Midbrain (tissue), 1 donor: ENCODE measurements around the gene CPAMD8.
"Not testable (repeated sequence)": the region's sequence is repeated elsewhere in the genome, so short reads cannot be mapped to it uniquely, and the experiment has no call there.

Experiments
- DNase-seq: peaks from one replicate; lab custom pipeline; 2025; lab: John Stamatoyannopoulos, UW

Gene CPAMD8

DNA sequence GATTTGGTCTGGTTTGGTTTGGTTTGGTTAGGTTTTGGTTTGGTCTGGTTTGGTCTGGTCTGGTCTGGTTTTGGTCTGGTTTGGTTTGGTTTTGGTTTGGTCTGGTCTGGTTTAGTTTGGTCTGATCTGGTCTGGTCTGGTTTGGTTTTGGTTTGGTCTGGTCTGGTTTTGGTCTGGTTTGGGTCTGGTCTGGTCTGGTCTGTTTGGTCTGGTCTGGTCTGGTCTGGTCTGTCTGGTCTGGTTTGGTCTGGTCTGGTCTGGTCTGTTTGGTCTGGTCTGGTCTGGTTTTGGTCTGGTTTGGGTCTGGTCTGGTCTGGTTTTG is 151.7 kb downstream of the CPAMD8 start:
- not testable (repeated sequence) for DNase-seq

DNA sequence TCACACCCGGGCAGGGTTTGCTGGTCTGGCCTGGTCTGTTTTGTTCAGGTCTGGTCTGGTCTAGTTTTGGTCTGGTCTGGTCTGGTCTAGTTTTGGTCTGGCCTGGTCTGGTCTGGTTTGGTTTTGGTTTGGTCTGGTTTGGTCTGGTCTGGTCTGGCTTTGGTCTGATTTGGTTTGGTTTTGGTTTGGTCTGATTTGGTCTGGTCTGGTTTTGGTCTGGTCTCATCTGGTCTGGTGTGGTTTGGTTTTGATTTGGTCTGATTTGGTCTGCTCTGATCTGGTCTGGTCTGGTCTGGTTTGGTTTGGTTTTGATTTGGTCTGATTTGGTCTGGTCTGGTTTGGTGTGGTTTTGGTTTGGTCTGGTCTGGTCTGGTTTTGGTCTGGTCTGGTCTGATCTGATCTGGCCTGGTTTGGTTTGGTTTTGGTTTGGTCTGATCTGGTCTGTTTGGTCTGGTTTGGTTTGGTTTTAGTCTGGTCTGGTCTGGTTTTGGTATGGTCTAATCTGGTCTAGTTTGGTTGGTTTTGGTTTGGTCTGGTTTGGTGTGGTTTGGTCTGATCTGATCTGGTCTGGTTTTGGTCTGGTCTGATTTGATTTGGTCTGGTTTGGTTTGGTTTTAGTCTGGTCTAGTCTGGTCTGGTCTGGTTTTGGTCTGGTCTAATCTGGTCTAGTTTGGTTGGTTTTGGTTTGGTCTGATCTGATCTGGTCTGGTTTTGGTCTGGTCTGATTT is 152.2 kb downstream of the CPAMD8 start:
- DNase-seq = no peak

DNA sequence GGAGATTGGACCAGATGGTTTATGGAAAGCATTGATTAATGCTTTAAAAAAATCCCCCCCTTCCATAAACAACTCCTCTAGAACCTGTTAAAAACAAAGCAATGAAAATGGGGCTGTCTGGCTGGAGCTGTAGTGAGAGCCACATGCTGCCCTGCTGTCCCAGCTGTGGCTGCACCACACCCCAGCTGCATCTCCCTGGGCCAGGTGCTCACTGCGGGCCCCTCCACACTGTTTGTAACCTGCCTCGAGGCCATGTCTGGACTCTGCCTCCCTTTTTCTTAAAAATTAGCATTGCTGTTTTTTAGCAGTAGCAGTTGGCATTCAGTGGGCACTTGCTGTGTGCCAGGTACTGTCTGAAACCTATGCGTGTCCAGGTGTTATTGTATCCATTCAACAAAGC is 153.0 kb downstream of the CPAMD8 start:
- no peak for DNase-seq

DNA sequence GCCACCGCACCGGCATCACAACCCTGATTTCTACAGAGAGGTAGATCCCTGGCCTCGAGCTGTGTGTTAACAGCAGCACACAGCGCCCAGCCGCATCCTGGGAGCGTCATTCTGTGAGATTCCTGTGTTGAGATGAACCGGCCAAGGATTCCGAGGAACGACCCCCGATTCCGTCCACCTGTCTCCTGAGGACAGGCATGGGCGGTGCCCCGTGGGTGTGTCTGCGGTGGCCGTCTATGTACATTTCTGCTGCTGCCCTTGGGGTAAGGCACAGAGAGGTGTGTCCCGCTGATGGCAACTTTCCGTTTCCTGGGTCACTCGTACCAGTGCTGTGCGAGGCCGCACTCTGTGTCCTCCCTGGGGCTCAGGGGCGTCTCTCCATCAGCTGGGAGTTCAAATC is 153.9 kb downstream of the CPAMD8 start:
- no peak for DNase-seq

DNA sequence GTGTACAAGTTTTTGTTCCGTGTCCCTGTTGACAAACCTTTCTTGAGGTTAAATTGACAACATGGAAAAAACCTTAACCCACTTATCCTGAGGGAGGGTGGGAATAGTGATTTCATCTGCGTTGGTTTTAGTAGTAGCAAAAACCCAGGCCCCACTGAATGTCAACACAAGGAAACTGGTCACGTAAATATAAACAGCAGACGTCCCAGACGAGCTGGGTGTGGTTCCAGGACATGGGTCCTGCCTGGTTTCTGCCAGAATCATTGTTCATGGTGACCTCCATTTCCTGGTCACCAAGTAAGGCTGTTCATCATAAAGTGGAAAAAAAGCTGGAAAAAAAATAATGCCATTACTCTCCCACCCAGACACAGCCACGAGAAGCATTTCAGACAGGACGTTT is 154.7 kb downstream of the CPAMD8 start:
- DNase-seq = no peak

DNA sequence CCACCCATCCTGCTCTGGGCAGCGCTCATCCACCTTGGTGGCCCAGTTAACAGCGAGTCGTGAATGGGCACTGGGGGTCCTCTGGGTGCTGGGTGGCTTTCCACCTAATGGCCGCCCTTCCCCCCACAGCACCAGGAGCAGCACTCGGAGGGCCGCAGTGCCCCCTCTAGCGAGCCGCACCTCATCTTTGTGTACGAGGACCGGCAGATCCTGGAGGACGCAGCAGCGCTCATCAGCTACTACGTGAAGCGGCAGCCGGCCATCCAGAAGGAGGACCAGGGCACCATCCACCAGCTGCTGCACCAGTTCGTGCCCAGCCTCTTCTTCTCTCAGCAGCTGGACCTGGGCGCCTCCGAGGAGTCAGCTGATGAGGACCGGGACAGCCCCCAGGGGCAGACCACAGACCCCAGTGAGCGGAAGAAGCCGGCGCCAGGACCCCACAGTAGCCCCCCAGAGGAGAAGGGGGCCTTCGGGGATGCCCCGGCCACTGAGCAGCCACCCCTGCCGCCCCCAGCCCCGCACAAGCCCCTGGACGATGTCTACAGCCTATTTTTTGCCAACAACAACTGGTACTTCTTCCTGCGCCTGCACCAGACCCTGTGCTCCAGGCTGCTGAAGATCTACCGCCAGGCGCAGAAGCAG is 157.2 kb downstream of the CPAMD8 start:
- DNase-seq = no peak

DNA sequence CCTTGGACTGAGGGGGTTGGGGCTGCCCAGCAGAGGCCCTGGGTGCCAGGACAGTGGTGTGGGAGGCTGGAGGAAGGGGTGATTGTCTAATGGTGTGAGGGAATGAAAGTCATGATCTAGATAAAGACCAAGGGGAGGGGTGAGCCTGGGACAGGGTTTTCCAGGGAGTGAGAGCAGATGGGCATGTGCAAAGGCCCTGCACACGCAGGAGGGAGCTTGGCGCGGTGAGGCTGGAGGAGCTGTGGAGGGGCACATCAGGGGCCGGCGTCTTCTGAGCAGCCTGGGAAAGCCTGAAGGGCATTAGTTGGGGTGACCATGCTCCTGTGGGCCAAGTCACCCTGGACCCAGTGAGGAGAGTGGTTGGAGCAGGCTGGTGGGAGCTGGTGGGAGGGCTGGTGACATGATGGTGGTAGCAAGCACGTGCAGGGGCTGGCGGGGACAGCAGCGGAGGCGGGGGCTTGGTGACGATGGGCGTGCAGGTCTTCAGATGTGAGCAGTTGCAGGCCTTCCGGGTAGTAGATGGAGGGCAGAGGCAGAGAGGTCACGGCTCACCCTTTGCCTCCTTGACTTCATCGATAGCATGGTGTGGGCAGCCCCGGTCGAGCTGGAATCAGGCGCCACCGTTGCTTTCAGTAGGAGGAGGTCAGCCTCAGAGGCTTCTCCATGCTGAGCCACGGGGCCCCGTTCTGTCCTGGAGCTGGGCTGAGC is 158.0 kb downstream of the CPAMD8 start:
- no peak for DNase-seq

DNA sequence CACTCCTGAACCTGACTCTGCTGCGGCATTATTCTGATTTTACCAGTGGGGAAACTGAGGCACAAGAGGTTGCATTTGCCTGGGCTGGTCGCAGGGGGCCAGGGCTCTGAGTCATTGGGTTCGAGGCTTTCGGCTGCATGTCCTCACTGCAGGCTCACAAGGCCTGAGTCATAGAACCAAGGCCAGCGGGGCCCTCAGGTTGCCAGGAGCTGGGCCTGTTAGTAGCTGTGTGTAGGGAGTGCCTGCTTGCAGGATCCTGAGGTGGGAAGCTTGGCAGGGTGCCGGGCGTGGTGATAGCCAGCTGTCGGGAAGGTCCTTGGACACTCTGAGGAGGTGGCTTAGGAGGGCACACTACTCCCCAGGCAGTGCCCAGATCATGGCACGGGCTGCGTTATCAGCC is 159.4 kb downstream of the CPAMD8 start:
- no peak for DNase-seq

DNA sequence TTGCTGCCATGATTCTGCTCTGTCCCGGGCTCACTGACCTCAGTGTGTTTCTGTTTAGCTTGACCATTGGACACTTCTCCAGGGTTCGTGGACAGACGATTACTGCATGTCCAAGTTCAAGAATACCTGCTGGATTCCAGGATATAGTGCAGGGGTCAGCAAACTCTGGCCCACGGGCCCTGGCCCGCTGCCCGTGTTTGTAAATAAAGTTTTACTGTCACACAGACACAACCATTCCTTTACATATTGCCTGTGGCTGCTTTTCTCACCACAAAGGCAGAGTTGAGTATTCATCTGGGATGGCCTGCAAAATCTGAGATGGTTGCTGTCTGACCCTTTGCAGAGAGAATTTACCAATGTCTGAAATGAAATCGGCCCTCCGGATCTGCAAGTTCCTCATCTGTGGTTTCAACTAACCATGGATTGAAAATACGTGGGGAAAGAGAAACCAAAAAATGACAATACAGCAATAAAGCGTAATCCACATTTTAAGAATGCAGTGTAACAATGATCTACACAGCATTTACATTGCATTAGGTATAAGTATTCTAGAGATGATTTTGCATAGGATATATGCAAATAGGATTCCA is 163.7 kb downstream of the CPAMD8 start:
- no peak for DNase-seq

DNA sequence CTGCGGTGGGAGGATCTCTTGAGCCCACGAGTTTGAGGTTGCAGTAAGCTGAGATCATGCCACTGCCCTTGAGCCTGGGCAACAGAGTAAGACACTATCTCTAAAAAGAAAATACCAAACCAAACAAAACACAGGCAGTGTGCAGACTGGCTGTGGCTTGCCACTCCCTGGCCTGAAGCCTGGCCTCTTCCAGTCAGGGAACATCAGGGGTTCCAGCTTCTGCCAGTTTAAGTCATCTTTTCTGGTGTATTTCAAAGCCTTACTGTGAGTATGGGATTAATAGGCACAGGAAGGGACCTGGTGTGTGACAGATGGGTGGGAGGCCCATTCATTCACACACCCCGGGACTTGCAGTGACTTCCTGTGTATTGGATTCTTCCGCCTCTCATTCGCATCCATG is 164.8 kb downstream of the CPAMD8 start:
- no peak for DNase-seq

DNA sequence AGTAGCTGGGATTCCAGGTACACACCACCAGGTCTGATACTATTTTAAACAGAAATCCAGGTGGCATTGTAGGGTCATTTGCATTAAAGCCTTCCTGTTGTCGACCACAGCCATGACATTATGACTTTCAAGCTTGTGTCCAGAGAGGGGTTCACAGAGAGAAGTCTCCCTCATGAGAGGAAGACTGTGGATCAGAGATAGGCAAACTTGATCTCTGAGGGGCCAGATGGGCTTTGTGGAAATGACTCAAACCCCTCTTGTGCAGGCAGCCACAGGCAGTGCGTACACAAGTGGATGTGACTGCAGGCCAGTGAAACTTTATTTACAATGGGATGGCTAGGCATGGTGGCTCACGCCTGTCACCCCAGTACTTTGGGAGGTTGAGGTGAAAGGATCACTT is 165.6 kb downstream of the CPAMD8 start:
- no peak for DNase-seq

DNA sequence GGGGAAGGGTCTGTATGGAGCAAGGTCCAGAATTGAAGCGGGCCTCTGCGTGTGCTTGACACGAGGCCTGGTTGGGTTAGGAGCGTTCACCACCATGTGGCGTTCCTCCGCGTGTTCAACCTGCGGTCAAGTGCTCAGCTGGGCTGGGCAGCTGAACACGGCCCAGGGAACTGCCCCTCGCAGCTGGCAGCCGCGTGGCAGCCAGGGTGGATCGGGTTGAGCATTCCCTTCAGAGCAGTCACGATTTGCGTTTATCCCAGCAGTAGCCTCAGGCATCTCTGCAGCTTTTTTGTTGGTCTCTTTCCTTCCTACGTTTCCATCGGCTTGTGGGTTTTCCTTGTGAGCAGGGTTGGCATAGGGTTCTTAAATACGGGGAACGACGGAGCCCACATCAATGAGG is 166.5 kb downstream of the CPAMD8 start:
- no peak for DNase-seq

DNA sequence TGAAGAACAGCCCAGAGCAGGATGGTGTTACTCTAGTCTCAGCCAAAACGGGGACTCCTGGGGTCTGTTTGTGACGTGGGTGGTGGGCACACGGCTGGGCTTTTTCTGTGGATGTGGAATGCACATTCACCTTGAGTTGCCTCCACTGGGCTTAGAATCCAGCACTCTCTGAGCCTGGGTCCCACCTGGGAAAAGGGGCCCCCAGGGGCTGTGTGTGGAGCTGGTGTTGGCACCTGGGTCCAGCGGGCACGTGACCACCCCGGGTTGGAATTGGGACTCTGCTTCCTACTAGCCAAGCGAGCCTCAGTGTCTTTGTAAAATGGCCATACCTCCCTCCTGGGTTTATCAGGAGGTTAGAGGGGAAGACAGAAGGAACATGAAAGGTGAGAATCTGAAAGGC is 167.0 kb downstream of the CPAMD8 start:
- no peak for DNase-seq

DNA sequence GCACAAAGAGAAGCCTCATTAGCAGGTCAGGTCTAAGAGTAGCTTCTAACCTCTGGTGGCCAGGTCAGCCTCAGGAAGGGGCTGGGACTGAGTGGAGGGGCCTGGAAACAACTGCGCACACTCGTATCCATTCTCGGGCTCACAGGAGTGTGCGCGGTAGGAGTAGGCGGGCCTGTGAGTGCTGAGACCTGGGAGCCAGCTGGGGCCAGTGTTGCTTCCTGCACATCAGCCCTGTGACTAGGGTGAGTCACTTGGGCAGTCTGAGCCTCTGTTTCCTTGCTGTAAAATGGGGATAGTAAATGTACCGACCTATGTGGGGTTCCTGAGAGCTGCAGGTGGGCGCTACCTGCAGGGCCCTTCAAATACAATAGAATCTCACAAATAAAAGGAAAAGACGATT is 170.5 kb downstream of the CPAMD8 start:
- no peak for DNase-seq

DNA sequence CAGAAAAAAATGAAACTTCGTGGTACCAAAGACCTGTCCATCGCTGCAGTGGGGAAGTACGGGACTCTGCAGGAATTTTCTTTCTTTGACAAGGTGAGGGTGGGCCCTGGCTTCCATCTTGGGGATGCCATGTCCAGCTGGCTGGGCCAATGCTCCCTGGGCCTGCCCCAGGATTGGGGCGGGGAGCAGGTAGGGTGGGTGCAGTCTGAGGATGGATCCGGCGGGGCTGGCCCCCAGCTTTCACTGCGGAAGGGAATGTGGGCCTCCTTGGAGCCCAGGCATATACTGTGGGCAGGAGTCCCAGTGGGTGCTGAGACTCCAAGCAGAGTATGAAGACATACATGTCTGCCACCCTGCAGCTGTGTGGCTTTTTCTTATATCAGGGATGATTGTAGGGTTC is 173.5 kb downstream of the CPAMD8 start:
- DNase-seq = no peak

DNA sequence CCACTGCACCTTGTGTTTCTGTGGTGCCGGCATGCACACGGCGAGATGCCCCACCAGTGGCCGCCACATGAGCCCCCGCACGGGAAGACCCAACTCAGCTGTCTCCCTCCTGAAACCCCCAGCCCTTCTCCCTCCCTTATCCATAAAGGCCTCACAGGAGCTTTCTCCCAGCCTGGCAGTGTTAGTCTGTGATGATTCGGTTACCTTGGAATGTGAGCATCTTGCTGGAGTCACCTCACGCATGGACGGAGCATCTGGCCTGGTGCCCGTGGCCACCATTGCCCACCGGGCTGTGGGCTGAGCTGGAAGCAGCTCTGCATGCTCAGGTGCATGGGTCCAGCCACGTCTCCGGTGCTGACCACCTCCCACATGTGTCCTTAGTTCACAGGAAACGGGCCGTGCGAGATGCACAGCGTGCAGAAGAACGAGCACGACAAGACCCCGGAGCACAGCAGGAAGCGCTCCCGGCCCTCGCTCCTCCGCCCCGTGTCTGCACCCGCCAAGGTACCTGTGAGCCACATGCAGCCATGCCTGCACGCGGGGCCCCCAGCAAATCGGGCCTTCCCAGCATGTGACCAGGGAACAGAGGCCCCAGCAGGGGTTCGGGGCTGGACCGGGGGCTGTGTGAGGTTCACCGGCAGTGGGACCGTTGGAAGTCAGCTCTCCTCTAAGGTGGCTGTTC is 175.4 kb downstream of the CPAMD8 start:
- DNase-seq = no peak

DNA sequence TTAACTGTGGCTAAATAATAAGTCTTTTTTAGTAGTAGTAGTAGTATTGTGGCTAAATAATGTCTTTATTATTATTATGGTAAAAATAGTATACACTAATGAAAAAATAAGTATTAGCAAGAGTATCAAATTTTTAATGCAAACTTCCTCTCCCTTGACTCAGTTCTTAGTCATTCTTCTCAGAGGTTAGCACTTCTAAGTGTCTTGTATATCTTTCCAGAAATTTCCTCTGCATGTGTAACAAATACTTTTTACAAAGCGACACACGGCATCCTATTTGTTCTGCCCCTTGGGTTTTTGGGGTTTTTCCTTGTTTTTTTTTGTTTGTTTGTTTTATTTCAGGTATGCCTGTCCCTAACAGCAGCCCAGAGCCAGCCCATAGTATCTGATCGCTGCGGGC is 176.5 kb downstream of the CPAMD8 start:
- DNase-seq = no peak

DNA sequence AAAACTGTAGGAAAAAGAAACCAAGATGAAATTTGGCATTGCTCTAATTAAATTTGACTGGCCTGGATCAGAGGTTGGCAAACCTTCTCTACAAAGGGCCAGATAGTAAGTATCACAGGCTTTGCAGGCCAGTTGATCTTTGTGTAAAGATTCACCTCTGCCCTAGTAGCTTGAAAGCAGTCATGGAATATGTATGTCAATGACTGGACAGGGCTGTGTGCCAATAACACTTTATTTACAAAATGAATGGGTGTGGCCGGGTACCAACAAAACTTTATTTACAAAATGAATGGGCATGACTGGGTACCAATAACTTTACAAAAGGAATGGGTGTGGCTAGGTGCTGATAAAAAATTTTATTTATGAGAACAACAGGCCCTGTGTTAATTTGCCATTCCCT is 177.4 kb downstream of the CPAMD8 start:
- no peak for DNase-seq

DNA sequence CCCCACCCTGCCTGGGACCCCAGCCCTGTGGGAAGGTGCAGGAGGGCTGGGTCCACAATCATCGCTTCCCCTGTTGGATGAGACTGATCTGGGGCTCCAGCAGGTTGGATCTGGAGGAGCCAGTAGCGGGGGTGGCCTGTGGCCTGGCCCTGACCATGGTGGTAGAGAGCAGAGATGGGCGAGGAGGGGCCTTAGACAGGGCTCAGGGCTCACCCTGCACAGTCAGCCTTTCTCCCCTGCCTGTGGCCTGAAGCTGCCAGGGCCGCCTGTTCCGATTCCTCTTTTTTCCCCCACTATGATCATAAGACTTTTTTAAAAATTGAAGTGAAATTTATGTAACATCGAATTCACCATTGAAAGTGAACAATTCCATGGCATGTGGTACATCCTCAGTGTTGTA is 179.2 kb downstream of the CPAMD8 start:
- DNase-seq = no peak

DNA sequence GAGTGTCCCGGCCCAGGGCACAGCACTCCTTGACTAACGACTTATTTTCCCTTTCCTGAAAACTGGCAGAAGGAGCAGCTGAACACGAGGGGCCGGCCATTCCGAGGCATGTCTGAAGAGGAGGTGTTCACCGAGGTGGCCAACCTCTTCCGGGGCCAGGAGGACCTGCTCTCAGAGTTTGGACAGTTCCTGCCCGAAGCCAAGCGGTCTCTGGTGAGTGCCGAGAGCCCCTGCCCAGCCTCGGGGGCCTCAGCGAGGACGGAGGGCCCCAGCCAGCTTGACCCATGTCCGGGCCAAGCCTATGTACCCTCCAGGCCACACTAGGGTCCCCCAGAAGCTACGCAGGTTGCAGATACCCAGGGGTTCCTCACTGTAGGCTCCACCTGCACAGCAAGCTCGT is 179.7 kb downstream of the CPAMD8 start:
- no peak for DNase-seq
